Measurements from ENCODE around the gene LHFPL6.

The LHFPL6 gene

DNA sequence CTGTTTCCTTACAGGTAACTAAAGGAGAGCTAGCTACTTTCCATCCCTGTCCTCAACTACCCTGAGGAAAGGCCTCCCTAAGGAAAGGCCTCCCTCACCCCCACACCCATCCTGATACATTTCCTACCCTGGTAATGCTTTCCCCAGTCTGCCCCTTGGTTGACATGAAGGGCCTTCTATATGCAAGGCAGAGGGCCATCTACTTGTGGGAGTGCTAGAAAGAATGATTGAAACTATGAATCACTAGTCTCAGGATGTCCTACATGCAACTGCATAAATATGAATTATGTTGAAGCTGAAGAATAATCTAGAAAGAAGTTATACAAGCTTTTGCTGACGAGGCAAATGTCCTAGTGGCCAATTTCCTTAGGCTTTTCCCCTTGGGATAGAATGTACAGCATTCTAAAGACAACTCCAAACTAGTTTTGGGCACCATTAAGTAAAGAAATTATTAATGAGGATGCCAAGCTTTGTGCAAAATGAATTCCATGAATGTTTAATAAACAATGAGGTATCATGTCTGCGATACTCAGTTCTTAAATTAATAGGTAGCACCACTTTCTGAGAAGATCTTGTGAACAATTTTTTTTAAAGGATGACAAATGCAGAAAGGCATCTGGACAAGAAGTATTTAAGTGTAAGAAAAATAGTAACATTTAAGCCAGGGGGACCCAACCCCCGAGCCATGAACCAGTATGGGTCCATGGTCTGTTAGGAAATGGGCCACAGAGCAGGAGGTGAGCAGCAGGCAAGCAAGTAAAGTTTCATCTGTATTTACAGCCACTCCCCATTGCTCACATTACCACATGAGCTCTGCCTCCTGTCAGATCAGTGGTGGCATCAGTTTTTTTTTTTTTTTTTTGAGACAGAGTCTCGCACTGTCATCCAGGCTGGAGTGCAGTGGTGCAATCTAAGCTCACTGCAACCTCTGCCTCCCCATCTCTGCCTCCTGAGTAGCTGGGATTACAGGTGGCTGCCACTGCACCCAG is 223.0 kb downstream of the LHFPL6 start:
- DNase-seq = no peak

DNA sequence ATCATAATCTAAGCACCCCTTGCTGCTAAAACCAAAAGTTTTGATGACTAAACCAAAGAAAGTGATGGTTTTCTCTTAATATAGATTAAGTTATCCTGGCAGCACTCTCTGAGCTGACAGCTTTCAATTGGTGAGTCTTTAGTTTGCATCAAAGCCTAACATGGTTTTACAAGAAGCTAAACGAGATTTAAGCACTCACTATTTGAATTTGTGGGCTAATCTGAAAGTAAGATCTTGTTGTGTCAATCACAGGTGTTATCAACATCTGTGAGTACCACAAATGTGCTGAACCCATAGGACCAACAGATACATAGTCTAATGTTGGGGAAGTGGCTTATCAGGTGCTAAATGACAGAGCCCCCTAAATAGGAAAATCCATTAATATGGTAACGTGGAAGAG is 223.9 kb downstream of the LHFPL6 start:
- DNase-seq = no peak

DNA sequence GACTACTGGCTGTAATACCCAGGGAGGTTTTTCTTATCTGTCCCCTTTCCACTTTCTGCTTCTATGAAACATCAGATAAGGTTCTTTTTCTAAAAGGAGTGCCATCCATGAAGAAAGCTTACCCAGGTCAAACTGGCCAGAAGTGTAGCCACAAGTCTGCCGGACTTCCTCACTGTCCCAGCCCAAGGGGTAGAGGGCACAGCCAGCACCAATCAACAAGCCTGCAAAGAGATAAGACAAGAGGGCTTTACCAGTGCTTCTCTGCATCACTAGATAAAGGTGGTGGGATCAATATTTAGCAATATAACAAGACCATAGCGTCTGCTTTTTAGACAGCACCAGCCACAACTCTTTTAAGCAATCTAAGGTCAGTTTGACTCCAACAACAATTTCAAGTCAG is 224.7 kb downstream of the LHFPL6 start:
- DNase-seq = no peak

DNA sequence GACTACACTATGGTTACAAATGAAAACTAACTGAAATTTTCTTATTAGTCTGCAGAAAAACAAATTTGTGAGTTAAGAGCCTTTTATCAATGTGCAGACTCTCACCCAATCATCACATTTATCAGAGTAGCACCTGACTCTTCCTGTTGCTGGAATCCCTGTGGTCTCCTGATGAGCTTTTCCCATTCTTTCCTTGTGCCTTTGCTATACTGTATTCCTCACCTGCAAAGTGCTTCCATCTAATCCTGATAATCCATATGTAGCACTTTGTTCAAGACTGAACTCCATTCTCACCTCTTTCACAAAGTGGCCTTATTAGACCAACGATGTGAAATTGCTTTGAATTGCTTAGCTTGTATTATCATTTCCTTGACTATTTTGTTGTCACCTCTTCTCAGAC is 225.3 kb downstream of the LHFPL6 start:
- DNase-seq = no peak

DNA sequence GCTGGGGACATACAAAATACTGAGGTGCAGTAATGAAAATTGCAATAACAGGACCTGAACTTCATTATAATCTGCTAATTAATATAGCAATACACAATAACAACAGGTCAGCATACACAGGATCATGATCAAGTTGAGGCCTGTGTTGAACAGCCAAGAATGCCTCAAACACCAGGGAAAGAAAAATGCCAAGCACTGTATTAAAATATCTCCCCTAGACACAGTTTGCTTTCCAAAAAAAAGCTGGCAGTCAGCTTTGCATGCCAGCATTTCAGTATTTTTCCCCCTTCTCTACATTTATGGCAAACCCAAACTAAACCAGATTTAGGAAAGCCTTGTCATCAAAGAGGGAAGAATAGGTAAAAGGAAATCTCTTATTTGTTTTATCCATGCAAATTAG is 226.9 kb downstream of the LHFPL6 start:
- no peak for DNase-seq

DNA sequence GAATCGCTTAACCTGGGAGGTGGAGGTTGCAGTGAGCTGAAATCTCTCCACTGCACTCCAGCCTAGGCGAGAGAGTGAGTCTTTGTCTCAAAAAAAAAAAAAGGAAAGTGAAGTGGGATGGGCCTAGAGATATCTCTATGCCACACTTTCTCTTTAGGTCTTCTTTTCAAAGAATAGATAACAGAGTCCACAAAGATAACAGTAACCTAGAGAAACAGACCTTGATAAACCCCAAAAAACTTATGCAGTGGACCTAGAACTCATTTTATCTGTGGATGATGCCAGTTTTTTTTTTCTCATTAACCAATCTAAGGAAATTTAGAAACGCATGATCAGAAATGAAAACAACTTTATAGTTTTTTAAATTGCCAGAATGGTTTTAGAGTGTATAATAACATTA is 227.4 kb downstream of the LHFPL6 start:
- no peak for DNase-seq

DNA sequence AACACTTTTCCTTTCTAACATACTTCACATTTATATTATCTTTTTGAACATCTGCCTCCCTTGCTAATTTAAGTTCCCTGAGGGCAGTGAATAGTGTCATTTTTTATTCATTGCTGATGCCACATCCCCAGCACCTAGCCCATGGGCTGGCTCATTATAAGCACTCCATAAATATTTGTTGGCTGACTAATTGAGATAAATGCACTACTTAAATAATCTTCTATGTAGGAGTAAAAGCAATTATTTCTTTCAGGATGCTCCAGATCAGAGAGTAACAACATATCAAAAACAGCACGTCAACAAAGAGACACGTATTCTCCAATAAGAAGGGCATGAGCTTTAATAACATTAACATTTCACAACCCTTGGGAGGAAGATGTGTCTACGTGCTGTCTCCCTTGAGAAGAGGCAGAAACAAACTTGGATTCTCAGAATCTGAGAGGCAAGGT is 228.2 kb downstream of the LHFPL6 start:
- DNase-seq = no peak

DNA sequence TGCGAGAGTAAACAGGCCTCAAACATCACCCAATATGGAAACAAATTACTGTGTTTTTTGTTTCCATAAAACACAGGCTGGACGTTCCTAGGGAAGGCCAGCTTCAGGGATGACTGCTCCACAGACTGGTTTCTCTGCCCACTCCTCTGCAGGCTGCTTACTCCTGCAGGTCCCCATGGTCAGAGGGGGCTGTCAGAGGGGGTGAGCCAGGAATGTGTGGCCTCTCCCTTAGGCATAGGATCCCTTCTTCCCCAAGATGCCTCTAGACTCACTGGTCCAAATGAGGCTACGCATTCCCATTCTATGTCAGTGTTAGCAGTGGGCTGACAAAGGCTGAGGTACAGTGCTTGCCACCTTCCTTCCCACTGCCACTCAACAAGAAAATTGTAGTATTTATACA is 229.8 kb downstream of the LHFPL6 start:
- no peak for DNase-seq

DNA sequence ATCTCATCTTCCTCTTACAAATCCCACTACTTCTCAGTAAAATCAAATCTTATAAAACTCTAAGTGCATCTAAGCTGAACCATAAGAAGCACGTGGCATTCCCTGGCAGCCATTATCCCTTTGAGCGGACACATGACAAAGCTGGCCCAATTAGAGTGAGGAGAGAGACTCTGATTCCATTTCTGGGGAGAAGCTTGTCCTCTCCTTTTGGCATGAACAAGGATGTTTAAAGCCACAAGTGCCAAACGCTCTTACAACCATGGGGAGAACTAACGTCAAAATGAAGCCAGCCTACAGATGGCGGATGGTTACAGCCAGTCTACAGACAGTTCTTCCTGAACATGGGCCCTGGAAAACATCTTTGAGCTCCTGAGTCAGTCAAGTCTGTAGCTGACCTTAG is 231.3 kb downstream of the LHFPL6 start:
- DNase-seq = no peak

DNA sequence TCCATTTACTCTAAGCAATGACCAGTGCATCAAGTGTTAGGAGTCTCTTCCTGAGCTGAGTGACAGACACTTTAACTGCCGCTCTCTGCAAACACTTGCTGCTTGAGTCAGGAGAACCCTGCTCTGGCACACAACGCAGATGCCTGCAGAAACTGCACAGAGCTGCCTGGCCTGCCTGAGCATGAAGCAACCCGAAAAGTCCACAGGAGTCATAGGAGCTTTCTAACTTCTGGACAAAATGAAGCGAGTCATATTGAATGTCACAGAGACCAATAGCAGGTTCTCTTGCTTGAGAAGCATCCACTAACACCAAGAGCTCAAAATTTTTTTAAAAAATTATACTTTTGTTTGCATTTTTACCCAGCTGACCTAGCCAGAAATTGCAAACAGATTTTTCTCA is 232.4 kb downstream of the LHFPL6 start:
- DNase-seq = no peak

DNA sequence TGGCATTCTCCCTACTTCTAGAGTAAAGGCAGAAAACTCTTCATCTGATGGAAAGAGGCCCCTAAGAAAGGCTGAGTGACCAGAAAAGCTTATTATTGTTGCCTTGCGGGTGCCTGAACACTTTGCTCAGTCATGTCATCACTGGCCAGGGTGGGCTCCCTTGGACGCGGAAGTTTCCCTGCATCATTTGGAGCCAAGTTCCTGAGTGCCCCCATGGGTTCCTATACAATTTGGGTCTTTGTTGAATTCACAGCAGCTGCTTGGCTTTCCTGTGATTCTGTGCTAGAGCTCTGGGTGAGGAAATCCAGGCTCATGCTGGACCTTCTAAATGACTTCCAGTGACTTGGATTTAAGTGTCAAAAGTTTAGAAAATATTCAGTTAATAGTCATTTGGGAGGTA is 232.9 kb downstream of the LHFPL6 start:
- DNase-seq = no peak

DNA sequence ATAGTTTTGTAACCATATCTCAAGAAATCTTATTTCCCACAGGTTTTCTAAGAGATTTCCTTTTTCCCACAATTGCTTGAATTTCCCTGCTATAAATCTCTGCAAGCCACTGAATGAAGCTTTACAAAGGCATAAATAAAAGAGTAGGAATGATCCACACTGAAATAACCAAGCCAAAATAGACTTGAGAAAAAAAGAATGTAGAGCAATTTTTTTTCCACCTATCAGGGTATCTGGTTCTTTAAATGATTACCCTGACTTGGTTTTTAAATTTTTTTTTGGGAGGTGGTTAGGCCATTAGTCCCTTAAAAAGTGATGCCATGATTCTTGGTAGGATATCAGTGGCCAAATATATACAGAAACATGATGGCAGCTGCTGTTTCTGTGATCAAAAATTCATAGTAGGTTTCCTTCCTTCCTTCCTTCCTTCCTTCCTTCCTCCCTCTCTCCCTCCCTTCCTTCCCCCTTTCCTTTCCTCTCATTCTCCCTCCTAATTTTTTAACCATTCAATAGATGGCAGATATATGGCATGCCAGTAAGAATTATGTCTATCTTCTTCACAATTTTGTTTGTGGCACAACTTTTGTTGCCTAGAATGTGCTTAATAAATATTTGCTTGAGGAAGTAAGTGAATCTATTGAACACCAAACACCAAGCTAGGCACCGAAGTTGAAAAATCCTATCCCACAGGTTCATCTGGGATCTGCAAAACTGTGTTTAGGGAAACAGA is 233.7 kb downstream of the LHFPL6 start:
- DNase-seq = no peak

DNA sequence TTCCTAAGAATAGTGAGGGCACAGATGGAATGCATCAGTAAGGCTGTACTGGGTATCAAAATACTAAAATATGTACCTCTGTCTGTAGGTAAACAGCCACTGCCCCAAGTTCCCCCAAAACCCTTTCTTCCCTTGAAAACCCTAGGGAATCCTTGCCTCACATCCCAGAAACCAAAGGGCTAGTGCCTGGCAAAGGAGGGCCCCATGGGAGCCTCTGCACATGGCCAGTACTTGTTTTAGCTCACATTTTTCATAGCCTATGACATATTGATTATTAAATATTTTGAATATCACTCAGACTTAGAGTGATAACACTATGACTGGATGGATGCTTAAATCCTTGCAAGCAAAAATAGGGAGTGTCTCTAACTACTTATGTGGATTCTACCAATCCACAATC is 237.1 kb downstream of the LHFPL6 start:
- no peak for DNase-seq

DNA sequence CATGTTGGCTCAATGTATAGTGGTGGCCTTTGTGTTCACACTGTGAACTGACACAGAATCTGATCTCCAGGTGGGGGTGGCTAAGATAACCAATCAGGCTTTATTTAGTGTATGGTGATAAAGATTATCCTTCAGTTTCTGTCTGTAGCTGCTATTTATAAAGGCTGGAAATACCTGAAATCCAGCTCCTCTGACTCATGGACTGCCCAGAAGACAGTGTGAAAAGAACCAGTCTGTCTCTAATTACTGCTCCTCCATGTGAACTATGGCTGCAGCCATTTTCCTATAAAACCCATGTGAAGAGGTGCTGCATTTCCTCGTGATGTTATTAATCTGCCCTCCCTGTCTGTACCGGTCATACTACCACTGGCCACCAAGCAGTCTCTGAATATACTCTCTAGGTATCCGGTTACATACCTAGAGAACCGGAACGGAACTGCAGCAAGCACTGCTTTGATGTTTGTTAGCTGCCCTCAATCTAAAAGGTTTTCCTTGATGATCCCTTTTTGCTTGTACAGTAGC is 238.0 kb downstream of the LHFPL6 start:
- DNase-seq = no peak

DNA sequence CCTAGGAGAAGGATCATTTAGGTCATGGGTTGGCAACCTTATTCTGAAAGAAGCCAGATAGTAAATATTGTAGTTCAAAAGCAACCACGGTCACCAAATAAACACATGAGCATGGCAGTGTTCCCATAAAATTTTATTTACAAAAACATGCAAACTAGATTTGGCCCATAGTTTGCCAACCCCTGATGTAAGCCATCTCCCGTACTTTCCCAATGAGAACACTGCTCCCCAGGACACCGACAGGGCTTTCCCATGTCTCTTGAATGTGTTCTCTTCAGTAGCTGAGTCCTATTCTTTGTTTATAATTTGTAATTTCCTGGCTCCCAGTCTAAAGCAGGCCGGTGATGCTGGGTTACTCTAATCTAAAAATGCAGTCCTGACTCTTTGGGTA is 239.6 kb downstream of the LHFPL6 start:
- DNase-seq = no peak

DNA sequence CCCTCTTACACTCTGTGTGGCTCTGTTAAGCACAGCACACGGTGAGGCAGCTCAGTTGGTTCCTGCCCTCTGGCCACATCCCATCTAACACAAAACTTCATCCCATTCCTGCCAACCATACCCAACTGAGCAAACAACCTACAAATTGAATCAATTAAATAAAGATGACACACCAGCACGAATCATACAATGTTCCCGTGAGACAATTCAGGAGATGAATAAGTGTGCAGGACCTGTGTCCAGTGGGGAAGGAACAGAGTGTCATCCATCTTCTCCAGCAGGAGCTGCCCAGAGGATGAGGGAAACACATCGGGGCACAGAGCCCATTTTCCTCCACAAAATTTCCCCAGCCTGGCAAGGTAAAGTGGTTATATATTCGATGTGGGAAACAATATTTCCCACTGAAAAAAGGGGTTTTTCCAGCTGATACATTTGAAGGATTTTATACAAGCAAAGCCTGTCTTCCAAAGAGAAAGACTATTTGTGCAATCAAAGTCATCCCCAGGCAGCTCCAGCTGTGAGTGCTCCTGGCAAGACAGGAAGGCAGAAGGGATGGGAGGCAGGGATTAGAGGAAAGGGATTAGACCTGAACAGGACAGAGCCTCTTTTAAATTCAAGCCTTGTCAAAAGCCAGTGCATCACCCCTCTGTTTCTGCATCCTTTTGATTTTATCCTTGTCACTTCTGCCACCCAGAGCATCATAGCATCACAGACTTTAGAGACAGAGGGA is 240.2 kb downstream of the LHFPL6 start:
- DNase-seq = no peak

DNA sequence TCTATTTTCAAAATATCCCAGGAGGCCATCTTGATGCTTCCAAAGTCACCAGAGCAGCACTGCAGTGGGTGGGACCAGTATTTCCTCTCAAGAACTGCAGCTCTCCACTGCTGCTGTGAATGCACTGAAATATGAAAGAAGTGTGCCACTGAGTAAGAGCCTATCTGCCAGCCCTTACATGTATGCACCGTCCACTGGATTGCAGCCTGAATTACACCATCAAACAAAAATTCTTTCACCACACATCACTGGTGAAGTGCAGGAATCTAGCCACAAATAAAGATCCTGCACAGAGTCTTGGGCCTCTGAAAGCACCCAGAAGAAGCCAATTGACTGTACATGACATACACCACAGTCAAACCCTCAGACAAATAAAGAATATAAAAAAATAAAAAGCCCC is 249.0 kb downstream of the LHFPL6 start:
- no peak for DNase-seq

DNA sequence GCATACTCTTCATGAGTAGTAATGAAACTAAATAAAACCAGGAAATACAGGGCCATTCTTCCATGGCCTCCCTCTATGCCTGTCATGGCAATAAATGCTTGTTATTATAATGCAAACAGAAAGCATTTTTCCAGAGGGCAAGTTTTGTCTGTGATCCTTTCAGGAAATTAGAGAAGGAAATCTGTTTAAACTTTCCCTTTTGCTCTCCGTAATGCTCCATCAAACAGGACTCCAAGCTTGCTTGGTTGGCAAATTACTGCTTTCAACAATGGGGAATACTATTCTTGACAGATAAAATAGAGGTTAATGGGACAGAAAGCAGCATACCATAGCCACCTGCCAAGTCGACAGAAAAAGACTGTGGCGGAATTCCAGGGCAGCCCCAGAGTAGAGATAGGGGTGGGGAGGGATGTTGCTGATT is 252.5 kb downstream of the LHFPL6 start:
- DNase-seq = no peak

DNA sequence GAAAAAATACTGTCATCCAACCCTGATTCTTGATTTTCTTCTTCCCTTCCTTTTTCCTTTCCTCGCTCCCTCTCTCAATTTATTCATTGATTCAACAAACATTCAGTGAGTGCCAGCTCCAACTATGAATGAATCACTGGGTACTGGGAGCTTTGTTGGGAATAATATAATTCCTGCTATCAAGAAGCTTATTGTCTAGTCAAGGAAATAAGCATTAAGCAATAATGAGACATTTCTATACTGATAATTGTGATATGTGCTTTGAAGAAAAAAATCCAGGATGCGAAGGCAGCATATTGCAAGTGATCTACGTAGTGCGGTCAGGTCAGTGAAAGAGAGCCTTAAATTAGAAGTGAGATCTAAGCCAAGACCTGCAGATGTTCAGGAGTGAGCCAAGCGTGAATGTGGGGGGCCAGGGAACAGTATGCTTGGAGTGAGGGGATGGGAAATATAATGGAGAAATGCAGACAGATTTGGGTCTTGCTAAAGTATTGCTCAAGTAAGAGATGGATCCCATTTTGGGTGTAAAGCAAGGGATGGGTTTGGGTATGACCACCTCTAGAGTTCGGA is 253.5 kb downstream of the LHFPL6 start:
- DNase-seq = no peak

DNA sequence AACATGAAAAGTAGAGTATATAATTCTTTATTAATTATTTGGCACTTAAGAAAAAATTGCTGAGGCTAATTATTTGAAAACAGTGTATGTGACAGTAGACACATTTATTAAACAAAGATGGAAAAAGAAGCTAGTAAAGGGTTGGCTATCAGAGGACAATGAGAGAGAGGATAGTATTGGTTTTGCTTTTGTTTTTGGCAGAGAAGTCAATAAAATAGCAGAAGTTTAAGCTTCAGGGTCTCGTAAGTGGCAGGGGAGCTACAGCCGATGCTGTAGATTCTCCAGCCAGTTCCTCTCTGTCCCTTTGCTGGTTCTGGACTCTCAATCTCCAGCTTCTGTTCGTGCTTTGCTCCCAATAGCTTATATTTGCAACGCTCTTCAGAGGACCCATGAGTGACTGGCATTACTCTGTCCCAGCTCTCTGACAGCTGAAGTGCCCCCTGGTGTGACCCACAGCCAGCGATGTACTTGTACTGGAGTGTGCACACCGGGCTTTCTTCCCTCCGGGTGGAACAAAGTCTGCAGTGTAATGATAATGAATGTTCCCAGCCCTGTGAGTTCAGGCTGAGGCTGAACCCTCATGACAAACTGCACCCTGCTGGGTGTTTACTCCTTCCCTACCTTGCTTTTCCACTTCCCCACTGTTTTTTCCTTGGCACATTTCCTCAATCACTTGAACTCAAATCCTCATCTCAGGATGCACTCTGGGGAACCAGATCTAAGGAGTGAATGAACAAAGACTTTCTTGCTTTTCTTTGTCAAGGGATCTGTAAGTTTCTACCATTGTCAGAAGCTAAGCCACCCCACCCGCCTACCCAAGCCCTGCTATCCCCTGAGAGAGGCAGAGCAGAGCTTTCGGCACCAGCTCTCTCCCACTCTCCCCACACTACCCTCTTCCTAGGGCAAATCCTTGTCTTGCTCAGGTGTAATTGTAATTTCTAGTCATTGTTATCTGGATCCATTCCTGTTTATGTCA is 254.8 kb downstream of the LHFPL6 start:
- DNase-seq = no peak

DNA sequence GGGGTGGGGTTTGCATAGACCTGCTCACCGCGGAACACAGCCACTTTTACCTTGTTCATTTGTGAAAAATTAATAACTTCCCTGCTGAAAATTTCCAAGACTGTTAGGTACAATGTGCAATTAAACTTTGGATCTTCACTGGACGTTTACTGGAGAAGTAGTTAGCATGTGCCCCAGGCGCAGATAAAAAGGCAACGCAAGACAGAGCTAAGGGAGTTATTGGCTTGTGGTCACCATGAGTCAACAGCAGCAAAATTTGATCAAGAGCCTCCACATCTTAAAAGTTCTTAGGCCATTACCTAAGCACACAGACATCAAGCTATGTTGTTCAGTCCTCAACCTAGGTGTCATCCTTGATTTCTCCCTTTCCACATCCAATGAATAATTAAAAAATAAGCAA is 257.0 kb downstream of the LHFPL6 start:
- DNase-seq = no peak

DNA sequence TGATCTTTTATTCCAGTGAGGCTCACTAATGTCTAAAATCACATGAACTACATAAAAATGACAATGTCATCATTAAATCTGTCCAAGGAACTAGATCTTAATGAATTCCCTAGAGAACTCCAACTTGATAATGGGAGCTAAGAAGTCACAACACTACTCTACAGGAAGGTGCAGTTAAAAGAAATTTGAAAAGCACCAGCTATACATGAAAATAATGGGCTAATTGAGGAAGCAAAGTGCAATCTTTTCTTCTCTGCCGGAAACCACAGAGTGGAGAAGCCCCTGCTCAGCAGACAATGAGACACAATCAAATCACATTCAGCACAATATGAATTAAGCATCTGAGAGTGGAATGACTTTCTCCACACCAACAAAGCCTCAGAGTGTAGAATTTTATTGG is 261.7 kb downstream of the LHFPL6 start:
- DNase-seq = peak; percentile 3 to 25

Measured in Kasumi-1 (cell line).